Omental fat pad (tissue), 4 donors: ENCODE data around the gene KCNK18. TPM values are rescaled to one million over a fixed set of nuclear protein-coding genes. Genes with fewer than 3 reads are reported as not detected.
"Not testable (repeated sequence)": the region's sequence is repeated elsewhere in the genome, so short reads cannot be mapped to it uniquely, and the experiment has no call there.

Source experiments
- ATAC-seq: fragments of 150-250 bp; one replicate; pipeline ENCODE4 v1.9.1; 2016; ENCODE audit warnings: mild to moderate bottlenecking, moderate library complexity; ENCODE audit not compliant: low FRiP score
- DNase-seq: peaks from one replicate; pipeline ENCODE4 v3.0.0-alpha.2; 2019; ENCODE audit warnings: low spot score
- total RNA-seq, 4 donors: library from RNA; depleted of rRNA; stranded (reverse); fragments of >200 nt; gene quantifications; one replicate each; pipeline ENCODE4 v1.1.0, GENCODE V29; 2016
- TF ChIP-seq, protein P1 (sequence below), 3 donors: fragments of 450-650 bp; IDR thresholded peaks; one replicate each; pipeline ENCODE4 v1.5.1; 2016 to 2017; ENCODE audit warnings: antibody characterized with exemption in 3 of 3, mild to moderate bottlenecking in 3 of 3, moderate library complexity in 2 of 3

KCNK18 gene
- total RNA-seq, 4 donors from 2014 or later: not detected

DNA sequence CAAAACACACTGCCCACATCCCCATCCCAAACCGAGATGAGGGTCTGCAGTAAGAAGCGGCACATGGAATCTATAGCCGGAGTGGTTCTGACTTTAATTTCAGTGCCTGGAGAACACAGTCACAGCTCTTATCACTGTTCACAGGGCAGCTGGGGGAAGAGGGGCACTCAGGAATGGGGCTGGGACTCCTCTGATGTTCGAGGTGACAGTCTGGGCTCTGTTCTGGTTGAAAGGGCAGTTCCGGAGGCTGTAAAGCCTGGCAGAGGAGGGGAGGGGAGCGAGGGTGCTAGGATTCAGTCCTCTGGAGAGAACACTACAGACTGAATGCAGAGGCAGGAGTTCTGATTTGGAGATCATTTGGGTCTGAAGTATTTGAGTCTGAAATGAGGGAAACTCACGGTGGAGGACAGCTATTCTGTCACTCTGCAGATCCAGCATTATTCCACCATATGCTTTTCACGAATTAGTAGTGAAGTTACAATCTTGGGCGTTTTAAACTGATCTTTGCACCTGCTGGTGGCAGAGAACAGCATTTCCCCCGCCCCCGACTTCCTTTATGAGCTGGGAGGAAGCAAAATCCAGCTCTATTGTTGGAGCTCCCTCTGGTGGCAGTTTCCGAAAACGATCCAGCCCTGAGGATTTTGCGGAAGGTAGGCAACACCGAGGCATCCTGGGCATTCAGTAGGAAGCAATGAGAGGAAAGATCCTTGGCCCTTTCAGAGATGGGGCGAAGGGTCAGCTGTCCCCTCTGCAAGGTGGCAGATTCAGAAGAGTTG is 22.7 kb upstream of the KCNK18 start:
- ATAC-seq (peak; percentile 89), DNase-seq (peak; percentile 68)
- TF ChIP-seq, protein P1, sequence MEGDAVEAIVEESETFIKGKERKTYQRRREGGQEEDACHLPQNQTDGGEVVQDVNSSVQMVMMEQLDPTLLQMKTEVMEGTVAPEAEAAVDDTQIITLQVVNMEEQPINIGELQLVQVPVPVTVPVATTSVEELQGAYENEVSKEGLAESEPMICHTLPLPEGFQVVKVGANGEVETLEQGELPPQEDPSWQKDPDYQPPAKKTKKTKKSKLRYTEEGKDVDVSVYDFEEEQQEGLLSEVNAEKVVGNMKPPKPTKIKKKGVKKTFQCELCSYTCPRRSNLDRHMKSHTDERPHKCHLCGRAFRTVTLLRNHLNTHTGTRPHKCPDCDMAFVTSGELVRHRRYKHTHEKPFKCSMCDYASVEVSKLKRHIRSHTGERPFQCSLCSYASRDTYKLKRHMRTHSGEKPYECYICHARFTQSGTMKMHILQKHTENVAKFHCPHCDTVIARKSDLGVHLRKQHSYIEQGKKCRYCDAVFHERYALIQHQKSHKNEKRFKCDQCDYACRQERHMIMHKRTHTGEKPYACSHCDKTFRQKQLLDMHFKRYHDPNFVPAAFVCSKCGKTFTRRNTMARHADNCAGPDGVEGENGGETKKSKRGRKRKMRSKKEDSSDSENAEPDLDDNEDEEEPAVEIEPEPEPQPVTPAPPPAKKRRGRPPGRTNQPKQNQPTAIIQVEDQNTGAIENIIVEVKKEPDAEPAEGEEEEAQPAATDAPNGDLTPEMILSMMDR (IDR thresholded peaks at IDR 0.05): peak in 1 of 3 donors; percentile 39

DNA sequence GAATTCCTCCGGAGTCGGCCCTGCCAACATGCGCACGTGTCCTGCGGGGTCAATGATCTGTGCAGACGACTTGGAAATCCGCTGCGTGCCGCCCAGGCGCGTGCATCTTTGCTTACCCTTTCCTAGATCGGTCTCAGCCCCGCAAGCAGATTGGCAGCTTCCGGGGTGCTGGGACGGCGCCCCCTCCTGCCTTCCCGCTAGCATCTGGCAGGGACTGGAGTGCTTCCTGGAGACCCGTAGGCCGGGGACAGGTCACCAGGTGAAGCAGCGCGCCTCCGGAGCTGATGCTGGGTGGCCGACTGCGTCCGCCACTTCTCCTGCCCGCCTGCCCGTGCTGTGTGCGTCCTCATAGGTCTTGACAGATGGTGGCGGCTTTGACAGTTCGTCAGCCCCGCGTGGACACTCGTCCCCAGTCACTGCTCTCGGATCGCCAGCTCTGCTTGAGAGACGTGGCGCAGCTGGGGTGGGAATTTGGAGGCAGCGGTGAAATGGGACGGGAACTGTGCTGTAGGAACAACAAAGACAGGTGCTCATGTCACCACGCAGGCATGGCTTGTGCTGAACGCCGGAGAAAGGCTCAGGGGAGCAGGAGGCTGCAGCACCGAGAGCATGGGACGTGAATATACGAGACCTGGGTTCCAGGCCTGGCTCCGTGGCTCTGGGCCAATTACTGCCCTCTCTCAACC is 21.9 kb upstream of the KCNK18 start:
- no peak for DNase-seq
- ATAC-seq: peak; percentile 36
- TF ChIP-seq, protein P1 (IDR thresholded peaks at IDR 0.05): no peak

DNA sequence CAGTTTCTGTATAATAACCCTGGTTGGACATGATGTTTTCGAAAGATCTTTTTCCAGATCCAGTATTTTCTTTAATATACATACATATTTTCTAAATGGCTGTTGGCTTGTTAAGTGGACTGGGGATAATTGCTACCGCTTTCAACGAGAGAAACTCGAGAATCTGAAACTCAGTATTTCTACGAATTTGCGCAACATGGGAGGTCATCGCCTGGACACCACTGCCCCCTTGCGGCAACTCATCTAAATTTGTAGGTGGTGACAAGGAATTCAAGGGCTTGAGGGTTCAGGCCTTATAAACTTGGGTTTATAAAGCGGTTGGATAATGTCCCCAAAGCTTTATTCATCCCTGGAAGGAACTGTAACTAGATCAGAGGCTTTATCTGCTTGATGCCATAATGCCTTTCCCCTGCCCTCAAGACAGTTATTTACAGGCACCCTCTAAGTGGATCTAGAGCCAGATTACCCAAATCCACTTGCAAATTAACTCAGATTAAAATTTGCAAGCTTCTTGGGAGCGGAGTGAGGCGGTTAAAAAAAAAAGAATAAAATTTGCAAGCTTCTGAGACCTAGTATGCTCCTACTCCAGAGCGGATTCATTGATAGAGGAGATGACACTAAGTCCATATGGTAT is 21.3 kb upstream of the KCNK18 start:
- no peak for ATAC-seq
- TF ChIP-seq, protein P1 (IDR thresholded peaks at IDR 0.05): peak in 1 of 3 donors; percentile 8
- peak; percentile 94 for DNase-seq

- DNase-seq (no peak), ATAC-seq (no peak)
- TF ChIP-seq, protein P1 (IDR thresholded peaks at IDR 0.05): no peak
Observed at GRCh38 chr10:117178190-117178589, 19.1 kb upstream of the KCNK18 start.

- DNase-seq: no peak
- TF ChIP-seq, protein P1 (IDR thresholded peaks at IDR 0.05): no peak
- ATAC-seq: no peak
Observed at GRCh38 chr10:117184296-117184695, 13.0 kb upstream of the KCNK18 start.

DNA sequence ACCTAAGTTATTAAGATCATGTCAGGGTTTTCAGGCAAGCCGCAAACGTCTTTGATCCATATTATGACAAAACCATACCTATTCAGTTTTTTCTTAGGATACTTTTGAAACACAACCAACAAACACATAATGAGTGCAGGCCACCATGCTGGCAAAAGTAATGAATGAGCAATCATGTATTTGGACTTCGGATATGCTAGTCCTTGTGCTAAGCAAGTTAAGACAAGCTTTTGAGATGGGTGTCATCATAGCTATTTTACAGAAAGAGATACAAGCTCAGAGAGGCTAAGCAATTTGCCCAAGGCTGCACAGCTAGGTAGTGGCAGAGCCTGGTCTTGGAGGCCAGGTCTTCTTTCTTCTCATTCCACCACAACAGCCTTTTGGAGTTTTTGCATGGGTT is 12.5 kb upstream of the KCNK18 start:
- ATAC-seq (no peak), DNase-seq (no peak)
- TF ChIP-seq, protein P1 (IDR thresholded peaks at IDR 0.05): no peak

DNA sequence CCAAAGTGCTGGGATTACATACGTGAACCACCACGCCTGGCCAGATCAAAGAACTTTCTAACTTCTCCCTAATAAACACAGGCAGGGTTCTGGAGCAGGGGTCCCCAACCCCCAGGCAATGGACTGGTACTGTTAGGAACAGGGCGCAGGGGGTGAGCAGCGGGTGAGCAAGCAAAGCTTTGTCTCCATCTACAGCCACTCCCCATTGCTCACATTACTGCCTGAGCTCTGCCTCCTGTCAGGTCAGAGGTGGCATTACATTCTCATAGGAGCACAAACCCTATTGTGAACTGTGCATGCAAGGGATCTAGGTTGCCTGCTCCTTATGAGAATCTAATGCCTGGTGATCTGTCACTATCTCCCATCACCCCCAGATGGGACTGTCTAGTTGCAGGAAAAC is 11.5 kb upstream of the KCNK18 start:
- not testable (repeated sequence) for ATAC-seq, DNase-seq
